HL-60 (cell line): ENCODE results near the gene RERE.

Experiments used
- CTCF ChIP-seq: IDR thresholded peaks from one replicate; pipeline ENCODE4 v1.5.1; 2011; ENCODE audit warnings: low read length, control low read depth, inconsistent platforms; ENCODE audit not compliant: insufficient read depth
- SPI1 ChIP-seq: IDR thresholded peaks from 2 replicates; pipeline ENCODE4 v1.6.1; 2012; ENCODE audit warnings: low read depth, mild to moderate bottlenecking, borderline replicate concordance
- TF ChIP-seq, protein P1 (sequence below): IDR thresholded peaks from 2 replicates; pipeline ENCODE4 v1.6.1; 2012; ENCODE audit warnings: low read depth; ENCODE audit not compliant: insufficient replicate concordance

DNA sequence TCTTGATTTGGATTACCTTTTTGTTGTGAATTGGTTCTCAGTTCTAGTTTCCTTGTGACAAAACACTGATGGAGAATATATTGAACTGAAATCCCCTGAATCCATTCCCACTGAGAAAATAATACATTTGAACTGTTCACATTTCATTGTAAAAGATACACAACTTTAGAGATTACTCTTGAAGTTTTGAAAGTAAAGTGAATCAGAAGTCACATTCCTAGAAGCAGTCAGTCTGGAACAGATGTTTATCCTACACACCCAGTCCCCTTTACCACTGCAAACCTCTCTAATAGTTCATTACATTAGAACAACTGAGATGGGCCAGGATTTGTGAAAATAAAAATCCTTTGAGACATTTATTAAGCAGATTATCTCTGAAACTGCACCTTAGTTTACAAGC is 3.4 kb downstream of the RERE start:
- TF ChIP-seq CTCF (no peak), SPI1 (no peak)
- TF ChIP-seq, protein P1, sequence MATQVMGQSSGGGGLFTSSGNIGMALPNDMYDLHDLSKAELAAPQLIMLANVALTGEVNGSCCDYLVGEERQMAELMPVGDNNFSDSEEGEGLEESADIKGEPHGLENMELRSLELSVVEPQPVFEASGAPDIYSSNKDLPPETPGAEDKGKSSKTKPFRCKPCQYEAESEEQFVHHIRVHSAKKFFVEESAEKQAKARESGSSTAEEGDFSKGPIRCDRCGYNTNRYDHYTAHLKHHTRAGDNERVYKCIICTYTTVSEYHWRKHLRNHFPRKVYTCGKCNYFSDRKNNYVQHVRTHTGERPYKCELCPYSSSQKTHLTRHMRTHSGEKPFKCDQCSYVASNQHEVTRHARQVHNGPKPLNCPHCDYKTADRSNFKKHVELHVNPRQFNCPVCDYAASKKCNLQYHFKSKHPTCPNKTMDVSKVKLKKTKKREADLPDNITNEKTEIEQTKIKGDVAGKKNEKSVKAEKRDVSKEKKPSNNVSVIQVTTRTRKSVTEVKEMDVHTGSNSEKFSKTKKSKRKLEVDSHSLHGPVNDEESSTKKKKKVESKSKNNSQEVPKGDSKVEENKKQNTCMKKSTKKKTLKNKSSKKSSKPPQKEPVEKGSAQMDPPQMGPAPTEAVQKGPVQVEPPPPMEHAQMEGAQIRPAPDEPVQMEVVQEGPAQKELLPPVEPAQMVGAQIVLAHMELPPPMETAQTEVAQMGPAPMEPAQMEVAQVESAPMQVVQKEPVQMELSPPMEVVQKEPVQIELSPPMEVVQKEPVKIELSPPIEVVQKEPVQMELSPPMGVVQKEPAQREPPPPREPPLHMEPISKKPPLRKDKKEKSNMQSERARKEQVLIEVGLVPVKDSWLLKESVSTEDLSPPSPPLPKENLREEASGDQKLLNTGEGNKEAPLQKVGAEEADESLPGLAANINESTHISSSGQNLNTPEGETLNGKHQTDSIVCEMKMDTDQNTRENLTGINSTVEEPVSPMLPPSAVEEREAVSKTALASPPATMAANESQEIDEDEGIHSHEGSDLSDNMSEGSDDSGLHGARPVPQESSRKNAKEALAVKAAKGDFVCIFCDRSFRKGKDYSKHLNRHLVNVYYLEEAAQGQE: no peak
